NCI-H2196 treated with DMSO at 0.1 percent for 48 hours (cell line): Measurements from ENCODE around the gene PRPF38B.
A peak's percentile ranks its signal among the peaks of the same experiment; 100 is the strongest.

Source experiments
- DNase-seq: peaks from one replicate; lab custom pipeline; 2025; ENCODE audit not compliant: unreplicated experiment; lab: John Stamatoyannopoulos, UW

PRPF38B gene

DNA sequence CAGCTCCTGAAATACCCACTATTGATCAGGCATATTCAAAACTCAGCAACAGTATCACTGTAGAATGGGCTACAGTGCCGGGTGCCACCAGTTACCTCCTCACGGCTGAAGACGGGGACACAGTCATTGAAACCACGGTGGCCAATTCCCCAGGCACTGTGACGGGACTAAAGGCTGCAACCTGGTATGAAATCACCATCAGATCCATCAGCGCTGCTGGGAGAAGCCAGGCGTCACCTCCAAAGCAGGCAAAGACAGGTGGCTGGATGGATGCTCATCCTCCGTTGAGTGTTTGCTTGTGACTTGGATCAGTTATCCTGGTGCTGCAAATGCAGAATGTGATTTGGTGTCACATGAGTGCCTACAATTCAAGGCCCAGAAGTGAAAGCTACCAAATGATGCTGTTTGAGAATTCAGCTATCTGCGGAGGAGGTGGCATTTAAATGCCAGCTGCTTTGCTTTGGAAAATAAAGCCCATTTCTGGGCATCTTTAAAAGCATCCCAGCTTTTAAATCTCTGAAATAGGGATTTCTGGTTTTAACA, 25.7 kb downstream of the PRPF38B start:
- no peak for DNase-seq

DNA sequence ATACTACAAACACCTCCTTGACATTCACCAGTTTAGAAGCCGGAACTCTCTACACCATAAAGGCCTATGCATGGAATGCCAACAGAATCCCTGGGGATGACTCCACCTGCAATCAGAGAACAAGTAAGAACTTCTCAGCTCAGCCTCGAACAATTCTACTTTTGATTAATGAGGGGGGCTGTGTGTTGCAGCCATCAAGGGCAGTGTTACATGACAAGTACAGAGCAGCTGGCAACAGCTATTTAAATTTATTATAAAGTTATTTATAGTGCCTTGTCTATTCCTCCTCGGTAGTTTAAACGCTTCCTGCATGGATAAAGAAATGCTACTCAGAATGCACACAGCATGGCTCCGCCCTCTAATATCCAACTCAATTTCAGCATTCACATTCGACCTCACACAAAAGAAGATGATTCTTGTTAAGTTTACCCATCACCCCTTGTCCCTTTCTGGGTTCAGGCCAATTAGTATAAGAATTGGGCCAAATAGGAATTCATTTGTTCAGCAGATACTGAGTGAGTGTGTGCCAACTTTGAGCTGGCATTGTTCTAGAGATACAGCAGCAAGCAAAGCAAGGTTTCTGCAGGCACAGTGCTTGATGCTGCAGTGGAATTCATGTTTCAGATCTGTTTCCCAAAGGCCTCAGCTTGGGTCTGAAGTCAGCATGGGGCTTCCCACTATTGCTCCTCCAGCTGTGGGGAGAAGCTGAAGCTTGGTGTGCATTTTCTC, 27.0 kb downstream of the PRPF38B start:
- DNase-seq, result no peak

DNA sequence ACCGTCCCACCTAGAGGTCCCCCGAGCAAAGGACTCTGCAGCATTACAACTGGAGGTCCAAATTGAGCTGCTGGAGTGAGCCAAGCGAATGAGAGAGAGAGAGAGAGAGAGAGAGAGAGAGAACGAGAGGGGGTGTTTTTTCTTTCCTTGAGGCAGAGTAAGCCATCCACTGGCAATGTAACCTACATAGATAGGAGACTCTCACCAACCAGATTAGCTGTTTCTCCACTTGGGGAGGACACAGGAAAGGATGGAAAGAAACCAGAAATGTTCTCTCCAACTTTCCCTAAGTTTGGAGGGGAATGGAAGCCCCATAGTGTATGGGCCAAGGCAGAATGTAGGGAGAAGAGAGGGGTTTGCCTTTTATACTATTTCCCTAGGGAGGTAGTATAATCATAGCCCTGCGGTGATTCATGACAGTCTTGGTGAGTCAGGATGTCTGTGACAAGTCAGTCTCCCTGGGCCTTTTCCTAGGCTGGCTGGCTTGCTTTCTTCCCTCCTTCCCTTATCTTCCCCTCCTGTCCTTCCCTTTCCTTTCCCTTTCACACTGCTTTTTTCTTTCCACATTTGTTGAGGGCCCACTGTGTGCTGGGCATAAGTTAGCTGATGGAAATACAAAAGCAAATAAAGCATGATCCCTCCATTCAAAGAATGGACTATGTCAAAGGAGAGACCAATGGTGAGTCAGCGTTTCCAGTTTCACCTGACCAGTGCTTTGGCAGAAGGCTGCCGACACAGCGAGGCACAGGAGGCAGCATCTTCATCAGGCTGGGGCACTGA, 27.7 kb downstream of the PRPF38B start:
- DNase-seq, result no peak

DNA sequence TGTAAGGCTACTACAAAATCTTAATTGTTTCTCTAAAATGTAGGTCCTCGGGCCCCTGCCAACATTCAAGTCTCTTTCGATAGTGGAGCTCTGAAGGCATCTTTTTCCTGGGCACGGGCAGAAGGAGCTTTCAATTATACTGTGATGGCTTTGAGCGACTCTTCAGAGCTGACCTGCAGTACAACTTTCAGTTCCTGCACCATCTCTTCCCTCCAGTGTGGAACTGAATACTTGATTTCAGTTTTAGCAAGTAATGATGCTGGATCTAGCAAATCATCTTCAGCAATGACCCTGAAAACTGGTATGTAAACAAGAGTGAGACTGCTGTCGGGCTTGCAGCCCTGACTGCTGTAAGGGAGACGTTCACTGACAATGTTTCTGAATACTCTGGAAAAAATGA, 30.2 kb downstream of the PRPF38B start:
- DNase-seq, result no peak

DNA sequence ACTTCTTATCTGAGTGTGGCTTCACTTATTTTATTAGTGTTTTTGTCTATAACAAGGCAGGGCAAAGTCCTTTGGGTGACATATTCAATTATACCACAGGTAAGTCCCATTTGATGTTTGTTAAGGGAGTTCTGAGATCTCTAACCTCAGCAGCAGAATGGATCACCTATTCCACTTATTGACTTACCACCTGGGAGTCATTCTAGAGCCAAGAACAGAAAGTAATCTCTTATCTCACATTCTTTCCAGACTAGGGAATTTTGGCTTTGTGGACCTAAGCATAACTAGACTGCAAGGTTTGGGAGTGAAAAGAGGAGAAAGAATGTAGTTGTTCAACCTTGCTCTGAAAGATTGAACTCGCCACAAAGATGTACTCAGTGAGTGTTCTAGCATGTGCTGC, 33.8 kb downstream of the PRPF38B start:
- no peak for DNase-seq

DNA sequence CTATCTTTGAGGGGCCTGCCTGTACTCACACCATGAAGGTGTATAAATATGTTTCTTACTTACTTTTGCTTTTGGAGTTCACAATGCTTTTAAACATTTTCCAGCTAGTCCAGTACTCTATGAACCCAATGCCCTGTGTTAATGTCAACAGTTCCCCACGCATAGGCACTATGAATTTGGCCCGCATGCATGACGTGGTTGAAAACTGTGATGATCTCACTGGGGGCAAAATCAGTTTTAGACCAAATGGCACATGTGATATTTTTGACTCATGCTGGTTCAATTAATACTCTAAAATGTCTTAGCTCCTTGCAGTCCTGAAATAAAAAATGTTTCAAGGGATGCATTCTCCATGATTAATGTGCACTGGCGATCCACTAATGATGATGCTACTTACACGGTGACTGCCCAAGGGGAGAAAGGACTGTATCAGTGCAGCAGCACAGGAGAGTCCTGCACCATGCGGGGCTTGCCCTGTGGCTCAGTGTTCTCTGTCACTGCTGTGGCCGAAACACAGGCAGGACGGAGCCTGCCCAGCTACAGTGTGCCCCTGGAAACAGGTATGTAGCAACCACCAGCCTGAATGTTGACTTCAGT, 36.3 kb downstream of the PRPF38B start:
- DNase-seq, result no peak

DNA sequence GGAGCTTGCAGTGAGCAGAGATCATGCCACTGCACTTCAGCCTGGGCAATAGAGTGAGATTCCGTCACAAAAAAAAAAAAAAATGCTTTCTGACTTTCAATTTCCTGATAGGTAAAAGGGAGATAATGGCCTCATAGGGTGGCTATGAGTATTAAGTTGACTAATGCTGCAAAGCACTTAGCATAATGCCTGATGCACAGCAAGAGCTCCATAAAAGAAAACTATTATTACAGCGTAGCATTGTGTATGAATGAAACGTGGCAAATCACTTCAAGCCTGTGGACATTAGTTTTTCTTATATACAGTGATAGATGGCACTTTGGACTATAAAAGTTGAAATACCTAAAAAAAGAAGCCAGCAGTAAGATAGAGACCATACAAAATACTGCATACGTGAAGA, 37.4 kb downstream of the PRPF38B start:
- DNase-seq, result no peak

DNA sequence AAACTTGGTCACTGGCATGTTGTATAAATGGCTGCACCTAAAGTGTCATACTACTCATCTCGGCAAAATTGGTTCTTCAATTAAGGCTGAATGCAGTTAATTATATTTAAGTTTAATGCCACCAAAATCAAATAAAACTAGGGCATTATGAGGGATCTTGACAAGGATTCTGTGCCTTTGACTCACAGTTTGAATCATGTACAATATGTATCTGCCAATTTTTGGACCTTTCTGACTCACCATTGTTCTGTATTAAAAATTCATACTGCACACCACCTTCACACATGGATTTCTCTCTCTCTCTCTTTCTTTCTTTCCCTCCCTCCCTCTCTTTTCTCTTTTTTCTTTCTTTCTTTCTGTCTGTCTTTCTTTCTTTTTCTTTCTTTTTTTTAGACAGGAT, 40.3 kb downstream of the PRPF38B start:
- DNase-seq, result no peak

DNA sequence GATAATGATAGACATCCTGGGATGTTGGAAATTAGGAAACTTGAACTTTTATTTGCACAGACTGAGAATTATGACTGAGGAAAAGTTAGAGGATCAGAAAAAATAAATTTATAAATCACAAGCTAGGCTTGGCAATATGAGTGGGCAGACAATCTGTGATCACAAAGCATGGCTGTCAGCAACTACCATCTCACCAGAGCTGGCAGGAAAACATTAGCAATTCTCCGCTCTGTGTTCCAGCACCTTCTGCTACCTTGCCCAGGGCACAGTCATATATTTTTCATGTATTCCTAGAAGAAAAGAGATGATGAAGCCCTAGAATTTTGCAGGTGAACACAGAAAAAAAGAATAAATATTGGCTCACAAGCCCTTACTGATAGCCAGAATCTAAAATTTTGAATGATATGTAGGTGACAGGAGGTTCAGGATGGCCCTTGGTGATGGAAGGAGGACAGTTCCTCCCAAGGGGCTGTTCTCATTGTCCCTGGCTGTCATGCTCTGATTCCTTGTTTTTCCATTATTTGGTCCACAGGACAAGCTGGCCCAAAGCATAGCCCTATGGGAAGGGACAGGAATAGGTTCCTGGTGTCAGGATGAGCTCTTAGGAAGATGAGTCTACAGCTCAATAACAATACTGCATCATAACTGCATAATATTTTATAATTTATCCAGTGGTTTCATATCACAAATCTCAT, 42.2 kb downstream of the PRPF38B start:
- no peak for DNase-seq

DNA sequence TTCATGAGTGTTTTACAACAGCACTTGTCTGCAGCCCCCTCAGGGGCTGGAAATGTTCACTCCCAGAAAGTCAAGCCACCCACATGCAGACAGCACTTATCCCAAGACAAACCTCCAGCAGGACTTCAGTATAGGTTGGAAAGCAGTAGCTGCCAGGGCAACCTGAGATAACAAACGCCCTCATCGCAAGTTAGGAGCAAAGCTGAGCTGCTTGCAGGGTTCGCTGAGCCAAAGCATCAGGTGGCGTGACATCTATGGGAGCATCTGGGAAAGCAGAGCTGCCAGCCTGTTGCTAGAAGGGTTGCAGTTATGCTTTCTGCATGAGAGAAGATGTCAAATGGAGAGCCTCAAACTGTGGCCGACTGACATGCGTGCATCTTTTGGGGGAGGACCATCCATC, 50.1 kb downstream of the PRPF38B start:
- no peak for DNase-seq

DNA sequence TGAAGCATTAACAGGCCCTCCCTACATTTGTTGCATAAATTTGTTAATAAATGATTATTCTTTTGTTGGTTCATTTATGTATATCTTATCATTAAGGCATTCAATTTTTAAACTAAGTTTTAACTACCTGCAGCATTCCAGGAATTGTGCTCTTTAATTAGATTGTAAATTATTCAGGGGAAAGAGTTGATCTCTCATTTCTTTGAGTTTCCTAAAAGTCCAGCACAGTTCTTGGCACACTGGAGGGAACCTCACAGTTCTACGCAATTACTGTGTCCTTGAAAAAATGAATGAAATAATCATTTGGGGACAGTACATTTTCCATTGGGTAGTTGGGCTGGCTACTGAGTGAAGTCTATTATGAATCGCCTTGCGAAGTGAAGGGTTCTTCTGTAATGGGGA, 53.9 kb downstream of the PRPF38B start:
- no peak for DNase-seq

DNA sequence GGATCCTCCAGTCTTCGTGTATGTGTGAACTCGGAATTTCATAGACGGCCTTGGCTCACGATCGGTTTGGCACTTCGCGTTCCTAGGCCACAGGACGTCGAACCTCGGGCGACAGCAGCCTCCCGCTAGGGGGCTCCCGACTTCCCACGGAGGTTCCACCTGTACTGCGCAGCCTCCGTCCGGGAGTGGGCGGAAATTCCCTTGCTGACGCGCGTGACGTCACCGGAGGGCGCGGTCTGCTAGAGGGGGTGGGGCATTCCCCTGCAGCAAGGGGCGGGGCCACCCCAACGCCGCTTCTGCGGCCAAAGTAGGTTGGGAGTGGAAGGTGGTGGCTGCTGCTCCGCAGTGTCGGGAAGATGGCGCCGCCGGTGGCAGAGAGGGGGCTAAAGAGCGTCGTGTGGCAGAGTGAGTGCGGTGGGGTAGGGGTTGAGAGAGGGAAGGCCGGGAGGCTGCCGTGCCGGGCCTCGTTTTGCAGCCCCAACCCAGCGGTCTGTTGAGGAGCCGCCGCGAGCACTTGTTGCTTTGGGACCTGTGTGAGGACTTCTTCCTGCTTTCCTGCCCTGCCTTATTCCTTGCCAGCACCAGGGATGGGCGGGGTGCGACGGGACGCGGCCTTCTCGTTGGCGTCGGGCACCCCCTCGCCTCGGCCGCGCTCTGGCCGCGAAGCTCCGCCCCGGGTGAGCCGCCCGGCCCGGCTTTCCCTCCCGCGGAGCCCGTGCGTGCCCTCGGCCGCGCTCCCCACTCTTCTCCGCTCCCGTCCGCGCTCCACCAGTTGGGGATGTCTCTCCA, 54.5 kb downstream of the PRPF38B start, which contains the start of gene STXBP3:
Gene STXBP3 (plus strand): TSS at position 293 of the 789 bp plus-strand sequence. CDS start 64 bp downstream, at position 357.
- peak; percentile 93 for DNase-seq

DNA sequence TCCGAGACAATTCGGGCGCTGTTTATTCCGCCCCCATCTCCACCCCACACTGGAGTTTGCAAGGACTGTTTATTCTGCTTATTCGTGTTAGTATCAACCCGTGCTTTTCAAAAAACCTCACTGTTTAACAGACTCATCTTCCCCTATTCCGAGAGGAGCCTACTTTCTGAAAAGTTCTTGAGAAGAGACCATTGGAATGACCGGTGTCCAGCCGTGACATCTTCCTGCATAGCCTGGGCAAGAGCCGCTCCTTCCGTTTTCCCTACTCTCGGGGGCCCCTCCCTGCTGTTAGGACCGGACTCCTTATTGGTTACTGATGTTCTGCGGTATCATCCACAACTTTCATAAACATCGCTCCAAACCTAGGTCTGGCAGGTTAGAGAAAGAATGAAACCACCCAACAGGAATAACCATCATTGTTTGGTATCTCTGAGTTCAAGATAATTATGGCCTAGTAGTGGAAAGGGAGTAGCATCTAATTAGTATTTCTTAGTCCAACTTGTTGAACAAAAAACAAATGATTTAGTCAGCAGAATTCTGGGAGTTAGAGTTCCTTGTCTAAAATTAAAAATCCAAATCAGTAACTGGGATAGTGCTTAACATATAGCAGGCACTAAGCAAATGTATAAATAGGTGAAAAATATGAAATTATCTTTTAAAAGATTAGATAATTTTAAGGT, 55.2 kb downstream of the PRPF38B start:
- DNase-seq, result peak; percentile 35

DNA sequence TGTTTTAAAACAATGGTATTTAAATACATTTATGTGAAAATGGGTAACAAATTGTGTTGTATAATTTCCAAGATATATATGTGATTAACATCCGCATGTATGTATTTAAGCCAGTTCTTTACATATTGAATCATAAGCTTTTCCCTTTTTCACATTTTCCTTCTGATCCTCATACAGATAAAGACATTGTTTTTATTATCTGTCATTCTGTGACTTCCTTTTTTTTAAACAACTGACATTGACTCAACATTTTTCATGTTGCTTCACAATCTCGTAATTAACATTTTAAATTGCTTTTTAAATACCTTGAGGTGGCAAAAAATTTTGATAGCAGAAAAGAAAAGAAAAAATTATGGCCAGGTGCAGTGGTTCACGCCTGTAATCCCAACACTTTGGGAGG, 55.8 kb downstream of the PRPF38B start:
- no peak for DNase-seq

DNA sequence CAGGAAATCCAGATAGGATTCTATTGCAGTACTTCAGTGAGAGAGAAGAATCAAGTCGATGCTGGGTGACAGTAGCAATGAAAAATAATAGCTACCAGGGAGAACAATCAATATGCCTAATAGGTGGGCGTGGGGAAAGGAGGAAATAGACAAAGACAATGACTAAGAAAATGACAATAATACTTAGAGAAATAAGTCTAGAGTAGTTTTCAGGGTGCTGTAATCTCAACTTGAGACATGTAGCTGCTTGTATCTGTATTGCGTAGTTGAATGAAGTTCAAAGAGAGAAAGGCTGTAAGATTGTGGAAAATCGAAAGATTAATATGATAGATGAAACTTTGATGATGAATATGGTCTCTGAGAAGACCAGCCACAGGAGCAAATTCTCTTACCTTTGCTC, 57.0 kb downstream of the PRPF38B start:
- DNase-seq, result no peak

DNA sequence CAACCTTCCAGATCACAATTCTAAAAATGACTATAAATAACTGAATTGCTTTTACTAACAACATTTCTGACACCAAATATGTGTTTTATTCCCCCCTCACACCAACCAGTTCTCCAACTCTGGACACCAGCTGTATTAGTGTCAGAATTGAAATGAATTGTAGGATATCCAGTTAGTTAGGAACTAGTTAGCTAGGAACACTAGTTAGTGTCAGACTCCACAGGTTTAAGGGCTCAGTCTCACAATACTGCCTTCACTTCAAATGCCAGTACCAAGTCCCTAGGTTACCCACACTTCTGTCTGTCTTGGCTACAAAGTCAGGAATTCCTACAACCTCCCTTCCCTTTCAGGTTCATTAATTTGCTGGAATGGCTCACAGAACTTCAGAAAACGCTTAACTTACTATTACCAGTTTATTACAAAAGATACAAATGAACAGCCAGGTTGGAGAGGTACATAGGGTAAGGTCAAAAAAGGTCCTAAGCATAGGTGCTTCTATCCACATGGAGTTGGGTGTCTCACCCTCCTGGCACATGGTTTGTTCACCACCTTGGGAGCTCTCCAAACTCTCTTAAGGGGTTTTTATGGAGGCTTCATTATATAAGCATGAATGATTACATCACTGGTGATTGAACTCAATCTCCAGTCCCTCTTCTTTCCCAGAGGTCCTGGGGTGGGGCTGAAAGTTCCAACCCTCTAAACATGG, 58.5 kb downstream of the PRPF38B start:
- no peak for DNase-seq
